HUES48 (cell line): Measurements from ENCODE around the gene MYORG.

Experiments used
- H3K27ac ChIP-seq: one replicate; pipeline ENCODE4 v1.7.0; 2013; ENCODE audit warnings: low read depth, low read length, inconsistent platforms
- H3K27me3 ChIP-seq: 2 replicates; pipeline ENCODE4 v1.6.1; 2013; ENCODE audit warnings: mild to moderate bottlenecking, low read length; ENCODE audit not compliant: control insufficient read depth, insufficient read depth
- H3K36me3 ChIP-seq: 2 replicates; pipeline ENCODE4 v1.6.1; 2013; ENCODE audit warnings: low read length; ENCODE audit not compliant: control insufficient read depth, insufficient read depth
- H3K4me1 ChIP-seq: 2 replicates; pipeline ENCODE4 v1.6.1; 2013; ENCODE audit warnings: mild to moderate bottlenecking, low read length; ENCODE audit not compliant: control insufficient read depth, insufficient read depth
- H3K4me3 ChIP-seq: 2 replicates; pipeline ENCODE4 v1.5.1; 2013; ENCODE audit warnings: mild to moderate bottlenecking, low read depth, low read length
- H3K9ac ChIP-seq: 2 replicates; pipeline ENCODE4 v1.6.1; 2013; ENCODE audit warnings: mild to moderate bottlenecking, low read depth, low read length, moderate library complexity
- H3K9me3 ChIP-seq: 2 replicates; pipeline ENCODE4 v1.6.1; 2013; ENCODE audit warnings: low read length; ENCODE audit not compliant: control insufficient read depth, insufficient read depth

MYORG gene

DNA sequence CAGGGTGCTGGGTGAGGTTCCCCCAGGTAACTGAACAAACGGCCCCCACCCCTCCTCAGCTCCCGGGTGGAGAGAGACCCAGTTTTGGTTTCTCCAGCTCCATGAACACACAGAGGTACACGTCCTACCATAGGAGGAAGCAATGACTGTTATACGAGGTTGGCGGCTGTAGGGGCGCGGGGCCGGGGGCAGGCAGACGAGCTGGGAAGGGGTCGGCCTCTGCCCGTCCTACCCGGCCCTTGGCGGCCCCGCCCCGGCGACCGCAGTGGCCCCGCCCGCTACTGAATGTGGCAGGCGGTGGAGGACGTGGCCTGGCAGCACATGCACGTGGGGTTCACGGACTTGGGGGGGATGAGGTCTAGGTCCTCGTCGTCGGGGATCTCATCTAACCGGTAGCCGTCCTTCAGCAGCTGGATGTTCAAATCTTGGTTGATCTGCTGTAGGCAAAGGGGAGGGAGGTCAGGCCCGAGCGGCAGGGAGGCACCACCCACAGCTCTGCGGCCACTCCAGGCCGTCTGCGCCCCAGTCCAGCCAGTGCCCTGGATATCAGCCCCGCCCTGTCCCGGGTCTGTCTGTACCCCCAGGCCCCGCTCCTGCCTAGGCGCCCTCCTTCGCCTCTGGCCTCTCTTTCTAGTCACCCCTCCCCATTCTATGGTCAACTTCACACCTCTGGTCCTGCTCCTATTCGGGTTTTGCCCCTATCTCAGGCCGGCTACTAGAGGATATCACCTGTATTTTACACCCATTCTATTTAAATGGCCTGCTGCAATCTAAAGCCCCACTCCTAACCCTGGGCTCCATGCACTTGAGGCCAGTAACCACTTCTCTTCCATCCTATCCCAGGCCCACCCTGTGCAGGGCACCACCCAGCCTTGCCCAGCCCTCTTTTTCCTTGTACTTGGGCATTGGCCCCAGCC lies 24.2 kb upstream of the MYORG start:
- Histone ChIP-seq H3K9ac (no peak overlapping the region), H3K36me3 (0 out of 2 replicates have a peak, but pooled peaks cover 6% of the 10 kb centered on the region), H3K9me3 (no peaks in the 10 kb centered on the region), H3K4me3 (no peak overlapping the region), H3K27me3 (no peaks in the 10 kb centered on the region), H3K4me1 (no peaks in the 10 kb centered on the region), H3K27ac (no peak overlapping the region)

DNA sequence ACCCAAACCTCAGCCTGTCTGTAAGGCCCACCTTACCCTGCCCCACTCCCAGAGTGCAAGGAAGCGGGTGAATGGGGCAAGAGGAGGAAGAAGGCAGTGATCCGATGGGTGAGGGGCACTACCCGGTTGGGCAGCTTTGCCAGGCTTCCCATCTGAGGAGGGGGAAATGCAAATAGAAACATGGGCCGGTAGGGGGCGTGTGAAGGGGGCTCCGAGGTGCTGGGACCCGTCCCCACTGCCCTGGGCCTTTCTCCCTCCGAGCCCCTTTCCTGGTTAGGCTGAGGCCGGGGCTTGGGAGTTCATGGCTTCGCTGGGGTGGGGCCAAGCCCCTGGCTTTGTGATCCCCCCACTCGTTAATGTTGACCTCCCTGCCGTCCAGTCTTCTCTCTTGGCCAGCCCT lies 23.6 kb upstream of the MYORG start:
- H3K9me3 ChIP-seq: no peaks in the 10 kb centered on the region
- no peaks in the 10 kb centered on the region for H3K27me3 ChIP-seq
- 0 out of 2 replicates have a peak, but pooled peaks cover 6% of the 10 kb centered on the region for H3K36me3 ChIP-seq
- H3K4me3 ChIP-seq: no peak overlapping the region
- H3K27ac ChIP-seq: no peak overlapping the region
- H3K9ac ChIP-seq: no peak overlapping the region
- H3K4me1 ChIP-seq: no peaks in the 10 kb centered on the region

DNA sequence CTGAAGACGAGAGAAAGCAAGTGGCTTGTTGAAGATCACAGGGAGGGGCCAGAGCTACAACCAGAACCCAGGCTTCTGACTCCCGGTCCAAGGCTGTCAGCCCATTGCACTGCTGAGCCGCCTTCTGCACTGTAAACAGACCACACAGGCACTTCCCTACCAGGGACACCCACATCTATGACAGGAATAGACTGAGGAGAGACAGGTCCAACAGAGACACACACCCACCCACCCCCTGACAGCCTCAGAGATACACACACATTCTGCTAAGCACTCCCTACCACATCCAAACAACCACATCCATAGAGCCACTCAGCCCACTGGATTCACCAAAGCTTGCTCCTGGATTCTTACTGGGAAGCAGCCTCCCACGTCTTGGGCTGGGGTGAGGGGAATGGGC lies 23.0 kb upstream of the MYORG start:
- H3K27me3 ChIP-seq: no peaks in the 10 kb centered on the region
- H3K9me3 ChIP-seq: no peaks in the 10 kb centered on the region
- H3K4me1 ChIP-seq: no peaks in the 10 kb centered on the region

DNA sequence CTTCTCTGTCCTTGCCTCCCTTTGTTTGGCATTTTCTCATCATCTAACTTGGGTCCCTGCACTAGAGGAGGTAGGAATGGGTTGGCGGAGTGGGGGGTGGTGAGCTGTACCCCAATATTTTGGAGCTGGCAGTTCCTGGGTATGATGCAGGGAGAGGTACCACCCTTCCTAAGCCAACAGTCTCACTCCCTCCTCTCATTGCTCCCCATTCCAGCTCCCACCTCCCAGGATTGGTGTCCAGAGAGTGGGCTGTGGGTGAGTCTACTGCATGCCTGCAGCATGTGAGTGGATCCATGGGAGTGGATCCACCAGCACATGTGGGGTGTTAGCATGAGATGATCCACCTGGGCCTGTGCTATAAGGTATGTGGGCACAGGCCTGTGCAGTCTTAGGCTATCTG lies 22.2 kb upstream of the MYORG start:
- Histone ChIP-seq H3K9me3 (no peaks in the 10 kb centered on the region), H3K9ac (no peak overlapping the region), H3K36me3 (0 out of 2 replicates have a peak, but pooled peaks cover 6% of the 10 kb centered on the region), H3K27ac (no peak overlapping the region), H3K4me1 (no peaks in the 10 kb centered on the region), H3K4me3 (no peak overlapping the region), H3K27me3 (no peaks in the 10 kb centered on the region)

More for the DNA sequence above, 23.0 kb upstream of the MYORG start:
- Histone ChIP-seq H3K9ac (no peak overlapping the region), H3K36me3 (0 out of 2 replicates have a peak, but pooled peaks cover 6% of the 10 kb centered on the region), H3K4me3 (no peak overlapping the region), H3K27ac (no peak overlapping the region)

DNA sequence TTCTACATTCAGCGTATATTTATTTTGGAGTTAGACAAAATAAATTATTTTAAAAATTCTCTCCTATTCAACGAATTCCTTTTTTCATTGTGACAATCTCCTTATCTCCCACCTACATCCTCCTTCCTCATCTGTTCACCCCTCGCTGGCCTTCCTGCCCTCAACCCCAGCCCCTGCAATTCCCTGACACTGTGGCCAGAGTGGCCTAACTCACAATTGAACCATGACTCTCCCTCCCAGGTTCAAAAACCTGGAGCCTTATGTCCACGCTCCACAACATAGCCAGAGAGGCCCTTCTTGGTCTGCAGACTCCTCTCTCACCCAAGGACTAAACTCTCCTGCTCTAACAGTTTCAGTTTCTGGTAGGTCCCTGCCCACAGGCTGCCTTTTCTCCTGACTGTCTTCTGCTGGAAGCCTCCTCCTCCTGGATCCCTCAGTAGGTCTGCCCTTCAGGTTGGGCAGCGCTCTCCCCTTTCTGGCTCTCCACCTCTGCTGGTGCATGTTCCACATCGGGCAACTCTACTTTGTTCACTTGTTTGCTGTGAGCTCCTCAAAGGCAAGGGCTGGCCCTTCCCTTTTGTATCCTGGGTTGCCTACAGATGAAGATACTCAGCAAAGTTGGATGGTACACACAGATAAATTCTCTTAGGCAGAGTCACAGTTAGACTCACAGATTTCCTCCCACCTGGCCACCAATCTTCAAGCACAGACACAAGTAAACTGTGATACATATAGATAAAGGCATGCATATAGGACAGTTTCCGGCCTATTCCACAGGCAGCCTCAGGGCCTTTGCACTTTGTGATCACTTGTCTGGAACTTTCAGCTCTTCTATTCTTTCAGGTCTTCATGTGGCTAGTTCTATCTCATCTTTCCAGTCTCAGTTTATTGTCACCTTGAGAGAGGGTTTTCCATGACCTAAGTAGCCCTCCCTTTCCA lies 19.8 kb upstream of the MYORG start:
- H3K36me3 ChIP-seq: no peaks in the 10 kb centered on the region
- peaks cover 2% of the 10 kb centered on the region; the same call in 1 of the 2 replicates for H3K27me3 ChIP-seq
- no peaks in the 10 kb centered on the region for H3K9me3 ChIP-seq
- H3K9ac ChIP-seq: no peak overlapping the region
- no peaks in the 10 kb centered on the region for H3K4me1 ChIP-seq
- H3K27ac ChIP-seq: no peak overlapping the region
- H3K4me3 ChIP-seq: no peak overlapping the region

DNA sequence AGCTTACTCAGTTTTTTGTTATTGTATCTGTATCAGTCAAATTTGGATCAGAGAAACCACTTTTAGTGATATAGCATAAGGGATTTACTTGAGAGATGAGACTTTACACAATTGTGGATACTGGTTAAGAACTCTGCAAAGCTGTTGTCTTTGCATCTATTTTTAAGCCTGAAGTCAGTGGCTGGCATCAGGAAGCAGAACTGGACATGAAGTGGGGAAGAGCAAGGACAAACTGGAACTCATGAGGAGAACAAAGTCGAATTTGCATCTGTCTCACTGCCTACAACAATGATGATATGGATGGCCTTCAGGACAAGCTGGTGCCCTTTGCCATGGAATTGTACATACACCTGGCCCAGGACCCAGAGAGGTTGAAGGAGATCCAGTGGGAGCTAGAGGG lies 15.8 kb upstream of the MYORG start:
- peaks cover 2% of the 10 kb centered on the region; the same call in 1 of the 2 replicates for H3K27me3 ChIP-seq
- no peaks in the 10 kb centered on the region for H3K36me3 ChIP-seq
- no peaks in the 10 kb centered on the region for H3K4me1 ChIP-seq
- H3K4me3 ChIP-seq: no peak overlapping the region
- H3K27ac ChIP-seq: no peak overlapping the region
- no peaks in the 10 kb centered on the region for H3K9me3 ChIP-seq
- H3K9ac ChIP-seq: no peak overlapping the region

DNA sequence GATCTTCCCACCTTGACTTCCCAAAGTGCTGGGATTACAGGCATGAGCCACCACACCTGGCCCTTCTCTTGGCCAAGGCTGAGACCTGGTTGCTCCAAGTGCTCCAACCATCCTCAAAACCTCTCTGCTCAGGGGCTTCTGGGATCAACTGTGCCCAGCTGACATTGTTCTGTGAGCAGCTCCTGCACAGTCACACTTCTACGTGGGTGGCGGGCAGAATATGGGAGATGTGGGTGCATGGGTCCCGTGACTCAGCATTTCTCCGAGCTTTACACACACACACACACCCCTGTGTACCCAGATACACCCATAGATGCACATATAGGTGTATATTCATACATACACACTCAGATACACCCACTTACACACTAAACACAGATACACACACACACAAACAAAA lies 10.5 kb upstream of the MYORG start:
- Histone ChIP-seq H3K27me3 (peaks cover 7% of the 10 kb centered on the region; the same call in 1 of the 2 replicates), H3K36me3 (no peaks in the 10 kb centered on the region), H3K27ac (no peak overlapping the region), H3K9me3 (no peaks in the 10 kb centered on the region), H3K4me1 (no peaks in the 10 kb centered on the region), H3K9ac (no peak overlapping the region), H3K4me3 (no peak overlapping the region)

DNA sequence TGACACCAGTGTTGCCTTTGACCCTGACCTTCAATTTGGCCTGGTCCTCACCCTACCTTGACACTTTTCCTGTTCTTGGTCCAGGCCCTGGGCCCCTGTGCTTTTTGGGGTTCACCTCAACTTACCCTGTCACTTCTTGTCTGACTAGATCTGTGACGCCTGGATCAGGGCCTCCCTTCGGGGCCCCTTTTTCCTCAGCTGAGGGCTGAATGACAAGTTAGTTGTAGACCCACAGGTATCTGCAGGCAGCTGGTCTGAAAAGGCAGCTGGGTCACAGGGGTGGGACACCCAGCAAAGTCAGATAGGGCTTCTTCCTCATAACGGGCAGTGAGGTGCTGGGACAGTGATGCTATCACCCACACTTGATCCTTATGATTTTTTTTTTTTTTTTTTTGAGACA lies 10.0 kb upstream of the MYORG start:
- no peaks in the 10 kb centered on the region for H3K36me3 ChIP-seq
- no peak overlapping the region for H3K27ac ChIP-seq
- no peak overlapping the region for H3K9ac ChIP-seq

DNA sequence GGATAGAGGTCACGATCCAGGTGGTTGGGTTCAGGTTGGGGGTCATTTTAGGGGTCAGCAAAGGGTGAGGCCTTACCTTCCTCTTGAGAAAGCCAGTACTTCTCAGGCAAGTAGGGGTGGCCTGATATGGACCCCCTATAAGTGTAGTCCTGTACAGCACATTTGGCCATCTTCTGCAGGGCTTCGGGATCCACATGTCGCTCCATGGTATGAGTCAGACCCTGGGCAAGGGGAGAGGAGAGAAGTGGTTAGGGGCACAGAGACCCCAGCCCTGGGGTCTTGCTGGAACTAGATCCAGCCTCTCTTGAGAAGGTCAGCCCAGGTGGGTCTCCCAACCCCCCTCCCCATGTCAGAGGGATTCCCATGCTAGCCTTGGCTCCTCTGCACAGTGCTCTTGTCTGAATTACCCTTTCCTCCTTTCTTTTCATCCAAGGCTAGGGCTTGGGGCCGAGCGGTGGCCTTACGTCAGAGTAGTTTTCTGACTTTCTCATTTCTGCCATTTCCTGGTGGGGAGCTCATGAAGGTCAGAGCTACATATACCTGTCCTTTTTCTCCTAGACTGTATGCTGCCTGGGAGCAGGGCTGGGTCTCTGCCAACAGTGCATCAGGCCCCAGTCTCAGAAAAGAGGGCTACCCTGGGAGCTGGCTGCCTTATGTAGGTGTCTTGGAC lies 9.0 kb upstream of the MYORG start:
- H3K4me1 ChIP-seq: 0 out of 2 replicates have a peak, but pooled peaks cover 5% of the 10 kb centered on the region
- H3K9ac ChIP-seq: no peak overlapping the region
- H3K27ac ChIP-seq: no peak overlapping the region
- H3K9me3 ChIP-seq: no peaks in the 10 kb centered on the region
- peaks cover 22% of the 10 kb centered on the region for H3K27me3 ChIP-seq
- H3K4me3 ChIP-seq: no peak overlapping the region
- H3K36me3 ChIP-seq: no peaks in the 10 kb centered on the region

More for the DNA sequence above, 10.0 kb upstream of the MYORG start:
- Histone ChIP-seq H3K4me3 (no peak overlapping the region), H3K9me3 (no peaks in the 10 kb centered on the region), H3K4me1 (no peaks in the 10 kb centered on the region), H3K27me3 (peaks cover 13% of the 10 kb centered on the region)

DNA sequence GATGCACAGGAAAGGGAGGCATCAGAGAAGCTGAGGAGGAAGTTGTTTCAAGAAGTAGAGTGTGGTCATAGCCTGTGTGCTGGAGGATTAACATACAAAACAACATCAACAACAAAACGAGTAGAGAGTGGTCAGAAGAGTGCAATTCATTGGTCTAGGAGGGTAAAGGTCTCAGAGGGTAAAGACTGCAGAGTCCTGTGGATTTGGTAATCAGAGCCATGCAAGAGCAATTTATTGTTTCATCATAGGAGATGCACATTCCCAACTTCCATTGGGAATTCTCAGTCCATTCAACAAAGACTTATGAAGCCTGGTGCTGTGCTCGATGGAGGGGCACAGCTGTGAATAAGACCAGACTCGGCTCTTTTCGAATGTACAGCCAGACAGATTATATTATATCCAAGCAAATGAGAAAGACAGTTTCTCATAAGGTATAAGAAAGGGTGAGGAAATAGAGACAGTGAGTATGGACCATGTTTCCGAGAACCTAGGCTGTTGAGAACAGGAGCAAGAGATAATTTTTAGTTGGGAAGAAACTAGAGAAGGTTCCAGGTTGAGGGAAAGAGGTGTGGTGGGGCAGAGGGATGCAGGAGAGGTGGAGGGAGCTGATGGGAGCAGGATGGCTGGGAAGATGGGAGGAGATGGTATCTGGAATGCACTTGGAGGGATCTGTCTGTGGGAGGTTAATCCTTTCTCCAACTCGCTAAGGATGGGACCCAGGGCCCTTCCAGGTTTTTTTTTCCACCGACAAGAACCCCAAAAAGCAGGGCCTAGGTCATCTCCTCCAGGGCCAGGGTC lies 7.9 kb upstream of the MYORG start:
- Histone ChIP-seq H3K4me3 (no peak overlapping the region), H3K9me3 (no peaks in the 10 kb centered on the region), H3K36me3 (no peaks in the 10 kb centered on the region), H3K4me1 (peaks cover 11% of the 10 kb centered on the region; the same call in 1 of the 2 replicates), H3K27ac (no peak overlapping the region), H3K9ac (no peak overlapping the region), H3K27me3 (peaks cover 32% of the 10 kb centered on the region)
